HG02981 (cell line): Measurements from ENCODE around the gene UAP1L1.

ENCODE experiments used
- ATAC-seq: cut with Tn5 transposase; IDR thresholded peaks from one replicate; pipeline ENCODE4 v1.9.1; 2021; ENCODE audit warnings: mild to moderate bottlenecking, moderate library complexity; ENCODE audit not compliant: unreplicated experiment

UAP1L1 gene

GRCh38 chr9:137089232-137089947 lies 12.1 kb downstream of the UAP1L1 start:
- no peak for ATAC-seq

- peak; percentile 67 for ATAC-seq
These were observed 18.6 kb downstream of the UAP1L1 start for GRCh38 chr9:137095664-137096517.

- no peak for ATAC-seq
These were observed 19.6 kb downstream of the UAP1L1 start for GRCh38 chr9:137096785-137097546.

GRCh38 chr9:137097761-137098462 lies 20.6 kb downstream of the UAP1L1 start:
- no peak for ATAC-seq

GRCh38 chr9:137099231-137099630 lies 21.9 kb downstream of the UAP1L1 start:
- no peak for ATAC-seq

GRCh38 chr9:137103206-137103999 lies 26.1 kb downstream of the UAP1L1 start:
- no peak for ATAC-seq

GRCh38 chr9:137105814-137106661 lies 28.7 kb downstream of the UAP1L1 start:
- ATAC-seq = no peak

GRCh38 chr9:137106662-137107250 lies 29.4 kb downstream of the UAP1L1 start:
- no peak for ATAC-seq

- ATAC-seq = no peak
These were observed 30.1 kb downstream of the UAP1L1 start for GRCh38 chr9:137107312-137107921.

GRCh38 chr9:137107982-137108381 lies 30.7 kb downstream of the UAP1L1 start:
- no peak for ATAC-seq

- no peak for ATAC-seq
These were observed 31.4 kb downstream of the UAP1L1 start for GRCh38 chr9:137108608-137109249.

GRCh38 chr9:137109250-137110146 lies 32.2 kb downstream of the UAP1L1 start:
- no peak for ATAC-seq

- ATAC-seq = no peak
These were observed 33.0 kb downstream of the UAP1L1 start for GRCh38 chr9:137110147-137110910.

GRCh38 chr9:137110911-137111787 lies 33.8 kb downstream of the UAP1L1 start:
- ATAC-seq = no peak
